ENCODE results near the gene CTAG2.

The CTAG2 gene

DNA sequence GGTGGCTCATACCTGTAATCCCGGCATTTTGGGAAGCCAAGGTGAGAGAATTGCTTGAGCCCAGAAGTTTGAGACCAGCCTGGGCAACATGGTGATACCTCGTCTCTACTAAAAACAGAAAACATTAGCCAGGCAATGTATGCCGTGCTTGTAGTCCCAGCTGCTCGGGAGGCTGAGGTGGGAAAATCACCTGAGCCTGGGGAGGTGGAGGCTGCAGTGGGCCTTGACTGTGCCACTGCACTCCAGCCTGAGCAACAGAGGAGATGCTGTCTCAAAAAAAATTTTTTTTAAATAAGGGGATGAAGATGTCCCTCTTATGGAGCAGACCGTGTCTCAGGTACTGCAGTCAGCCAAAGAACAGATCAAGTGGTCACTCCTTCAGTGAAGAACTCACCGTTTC, 47.8 kb downstream of the CTAG2 start:
- H4K91ac ChIP-seq (ENCODE audit: low read length) = no peak overlapping the region
- H3K4me3 ChIP-seq (ENCODE audit: insufficient read depth in 1 of 2, low read depth in 1 of 2, low read length in 2 of 2) = no peak overlapping the region
- 97% methylated on average over 5 of the region's 6 CpGs for WGBS
- no peak overlapping the region for H3K23ac ChIP-seq (ENCODE audit: low read length in 2 of 2)
- no peak overlapping the region for H4K8ac ChIP-seq (ENCODE audit: low read length)
- no peak overlapping the region for H3K14ac ChIP-seq (ENCODE audit: low read length in 2 of 2)
- no peak overlapping the region for H3K4me2 ChIP-seq (ENCODE audit: low read length, poor library complexity, severe bottlenecking)
- H3K36me3 ChIP-seq (ENCODE audit: control insufficient read depth in 1 of 2, insufficient read depth in 2 of 2, low read depth in 1 of 2, low read length in 2 of 2) = no peaks in the 10 kb centered on the region
- H2BK15ac ChIP-seq (ENCODE audit: low read depth, poor library complexity, severe bottlenecking) = no peak overlapping the region
- peaks cover 14% of the 10 kb centered on the region for H3K4me1 ChIP-seq (ENCODE audit: control insufficient read depth, insufficient read depth, low read depth, low read length)
- H3K9ac ChIP-seq (ENCODE audit: low read length) = no peak overlapping the region
- H2AK5ac ChIP-seq (ENCODE audit: low read length, severe bottlenecking) = no peak overlapping the region
- no peak overlapping the region for H2BK12ac ChIP-seq (ENCODE audit: low read length in 2 of 2)
- no peak overlapping the region for H3K4ac ChIP-seq (ENCODE audit: low read depth in 1 of 2, low read length in 2 of 2)
- no peak overlapping the region for H2AFZ ChIP-seq (ENCODE audit: low read depth, low read length)
- H2BK120ac ChIP-seq (ENCODE audit: low read depth, low read length) = no peak overlapping the region
- DNase-seq = no peak
- peaks cover 0 to 27% of the 10 kb centered on the region in 2 experiments for H3K27me3 ChIP-seq (ENCODE audit: control insufficient read depth in 1 of 2, insufficient read depth in 1 of 2, low read length in 2 of 2)
- H3K18ac ChIP-seq (ENCODE audit: low read depth in 1 of 2, low read length in 2 of 2) = no peak overlapping the region
- no peak overlapping the region for H3K27ac ChIP-seq (ENCODE audit: low read length, poor library complexity, severe bottlenecking)
- H3K79me1 ChIP-seq (replicated peaks; ENCODE audit: low read length, poor library complexity, severe bottlenecking) = no peaks in the 10 kb centered on the region
- peaks cover 6% of the 10 kb centered on the region for H3K9me3 ChIP-seq (ENCODE audit: control insufficient read depth, low read length)
- no peak overlapping the region for H2BK5ac ChIP-seq (ENCODE audit: low read depth, low read length, poor library complexity, severe bottlenecking)

DNA sequence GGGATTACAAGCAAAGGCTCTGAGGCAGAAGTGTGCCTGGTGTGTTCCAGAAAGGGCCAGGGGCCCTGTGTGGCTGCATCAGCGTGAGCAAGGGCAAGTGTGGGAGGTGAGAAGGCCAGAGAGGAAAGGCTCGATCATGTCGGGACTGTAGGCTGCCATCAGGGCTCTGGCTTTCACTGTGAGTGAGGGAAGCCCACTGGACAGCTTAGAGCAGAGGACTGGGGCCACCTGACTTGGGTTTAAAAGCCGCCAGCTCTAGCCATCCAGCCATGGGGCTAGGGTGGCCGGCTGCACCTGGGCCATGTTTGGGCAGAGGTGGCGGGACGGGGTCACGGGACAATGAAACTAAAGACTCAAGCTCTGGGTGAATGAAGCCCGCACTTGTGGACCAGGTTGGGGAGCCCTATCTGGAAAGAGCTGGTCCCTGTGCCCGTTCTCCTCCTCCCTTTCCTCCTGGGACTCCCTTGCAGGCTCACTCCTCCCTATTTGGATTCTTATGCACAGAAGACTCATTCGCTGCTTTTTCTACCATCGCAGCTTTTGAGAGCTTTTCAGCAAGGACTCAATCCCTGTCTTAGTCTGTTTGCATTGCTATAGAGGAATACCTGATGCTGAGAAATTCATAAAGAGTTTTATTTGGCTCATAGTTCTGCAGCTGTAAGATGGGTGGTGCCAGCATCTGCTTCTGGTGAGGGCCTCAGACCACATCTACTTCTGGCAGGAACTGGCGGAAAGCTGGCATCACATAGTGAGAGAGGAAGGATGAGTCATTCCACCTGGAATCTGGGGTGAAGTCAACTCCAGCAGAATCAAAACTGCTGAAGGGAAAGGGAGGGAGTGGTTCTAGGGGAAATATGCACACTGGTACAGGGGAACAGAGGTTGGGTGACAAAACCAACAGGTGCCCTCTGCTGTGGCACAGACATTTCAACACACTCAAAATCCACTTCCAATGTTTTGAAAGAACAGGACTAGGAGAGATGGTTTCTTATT, 49.6 kb downstream of the CTAG2 start:
- Histone ChIP-seq H3K27me3 (ENCODE audit: control insufficient read depth in 1 of 2, insufficient read depth in 1 of 2, low read length in 2 of 2) (peaks cover 0 to 35% of the 10 kb centered on the region in 2 experiments), H3K4me3 (ENCODE audit: insufficient read depth in 1 of 2, low read depth in 1 of 2, low read length in 2 of 2) (no peak overlapping the region), H2BK5ac (ENCODE audit: low read depth, low read length, poor library complexity, severe bottlenecking) (no peak overlapping the region), H2BK120ac (ENCODE audit: low read depth, low read length) (no peak overlapping the region), H3K4me1 (ENCODE audit: control insufficient read depth, insufficient read depth, low read depth, low read length) (peaks cover 20% of the 10 kb centered on the region), H3K9ac (ENCODE audit: low read length) (no peak overlapping the region), H3K4ac (ENCODE audit: low read depth in 1 of 2, low read length in 2 of 2) (no peak overlapping the region), H3K14ac (ENCODE audit: low read length in 2 of 2) (no peak overlapping the region), H3K36me3 (ENCODE audit: control insufficient read depth in 1 of 2, insufficient read depth in 2 of 2, low read depth in 1 of 2, low read length in 2 of 2) (no peaks in the 10 kb centered on the region), H3K27ac (ENCODE audit: low read length, poor library complexity, severe bottlenecking) (peak overlapping the region; percentile 45), H4K91ac (ENCODE audit: low read length) (no peak overlapping the region), H2AK5ac (ENCODE audit: low read length, severe bottlenecking) (peak overlapping the region; percentile 96), H3K4me2 (ENCODE audit: low read length, poor library complexity, severe bottlenecking) (no peak overlapping the region), H3K9me3 (ENCODE audit: control insufficient read depth, low read length) (peaks cover 6% of the 10 kb centered on the region), H2BK12ac (ENCODE audit: low read length in 2 of 2) (no peak overlapping the region), H3K18ac (ENCODE audit: low read depth in 1 of 2, low read length in 2 of 2) (peak overlapping the region in 1 of 2 experiments; percentile 9), H3K79me1 (replicated peaks; ENCODE audit: low read length, poor library complexity, severe bottlenecking) (no peaks in the 10 kb centered on the region), H2AFZ (ENCODE audit: low read depth, low read length) (no peak overlapping the region), H2BK15ac (ENCODE audit: low read depth, poor library complexity, severe bottlenecking) (no peak overlapping the region), H3K23ac (ENCODE audit: low read length in 2 of 2) (no peak overlapping the region), H4K8ac (ENCODE audit: low read length) (no peak overlapping the region)
- 80% methylated on average over 12 of the region's 13 CpGs for WGBS
- DNase-seq = peak; percentile 45

DNA sequence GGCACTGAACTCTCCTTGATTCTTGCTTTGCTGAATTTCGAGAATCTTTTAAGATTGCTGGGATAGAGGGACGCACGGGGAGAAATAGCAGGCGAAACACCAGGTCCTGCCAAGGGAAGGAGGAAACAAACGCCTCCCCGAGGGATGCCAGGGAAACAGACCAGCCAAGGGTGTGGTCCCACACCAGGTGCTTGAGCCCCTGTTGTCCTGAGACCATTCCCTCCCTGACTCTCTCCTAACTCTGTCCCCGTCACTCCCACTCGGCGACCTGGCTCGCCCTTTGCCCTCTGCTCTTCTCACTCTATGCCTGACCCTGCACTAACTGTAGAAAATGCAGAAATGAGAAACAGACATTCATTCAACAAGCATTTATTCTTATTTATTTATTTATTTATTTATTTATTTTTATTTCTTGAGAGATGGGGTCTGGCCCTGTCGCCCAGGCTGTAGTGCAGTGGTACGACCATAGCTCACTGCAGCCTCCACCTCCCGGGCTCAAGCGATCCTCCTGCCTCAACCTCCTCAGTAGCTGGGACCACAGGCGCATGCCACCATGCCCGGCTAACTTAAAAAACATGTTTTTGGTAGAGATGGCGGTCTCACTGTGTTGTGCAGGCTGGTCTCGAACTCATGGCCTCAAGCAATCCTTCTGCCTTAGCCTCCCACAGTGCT, 50.5 kb downstream of the CTAG2 start:
- WGBS = 95% methylated on average over 15 of the region's 18 CpGs
- peaks cover 0 to 35% of the 10 kb centered on the region in 2 experiments for H3K27me3 ChIP-seq (ENCODE audit: control insufficient read depth in 1 of 2, insufficient read depth in 1 of 2, low read length in 2 of 2)
- no peak overlapping the region for H3K14ac ChIP-seq (ENCODE audit: low read length in 2 of 2)

DNA sequence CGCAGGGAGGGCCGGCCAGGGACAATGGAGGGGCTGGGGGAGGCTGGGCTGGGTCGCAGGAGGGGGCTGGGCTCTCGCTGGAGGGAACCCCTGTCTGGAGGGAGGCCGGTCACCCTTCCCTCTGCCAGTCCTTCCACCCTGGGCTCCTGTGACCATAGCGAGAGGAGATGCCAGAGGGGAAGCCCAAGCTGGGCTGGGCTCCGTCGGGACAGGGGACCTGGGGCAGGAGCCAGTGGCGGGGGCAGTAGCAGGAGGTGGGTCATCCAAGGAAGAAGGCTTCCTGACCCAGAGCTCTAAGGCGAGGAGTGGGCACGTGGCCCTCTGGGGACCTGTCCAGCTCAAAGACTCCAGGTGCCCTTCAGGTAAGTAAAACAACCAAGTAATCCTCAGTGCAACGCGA, 51.2 kb downstream of the CTAG2 start:
- no peak overlapping the region for H3K4me2 ChIP-seq (ENCODE audit: low read length, poor library complexity, severe bottlenecking)
- no peak overlapping the region for H2BK12ac ChIP-seq (ENCODE audit: low read length in 2 of 2)
- no peak for DNase-seq
- no peak overlapping the region for H3K14ac ChIP-seq (ENCODE audit: low read length in 2 of 2)
- no peak overlapping the region for H3K9ac ChIP-seq (ENCODE audit: low read length)
- no peak overlapping the region for H4K8ac ChIP-seq (ENCODE audit: low read length)
- H2AK5ac ChIP-seq (ENCODE audit: low read length, severe bottlenecking) = no peak overlapping the region
- H2BK5ac ChIP-seq (ENCODE audit: low read depth, low read length, poor library complexity, severe bottlenecking) = no peak overlapping the region
- H3K9me3 ChIP-seq (ENCODE audit: control insufficient read depth, low read length) = peaks cover 3% of the 10 kb centered on the region
- no peaks in the 10 kb centered on the region for H3K36me3 ChIP-seq (ENCODE audit: control insufficient read depth in 1 of 2, insufficient read depth in 2 of 2, low read depth in 1 of 2, low read length in 2 of 2)
- no peak overlapping the region for H2BK120ac ChIP-seq (ENCODE audit: low read depth, low read length)
- no peak overlapping the region for H3K18ac ChIP-seq (ENCODE audit: low read depth in 1 of 2, low read length in 2 of 2)
- WGBS = 87% methylated on average over 9 of the region's 13 CpGs
- no peak overlapping the region for H4K91ac ChIP-seq (ENCODE audit: low read length)
- H3K4me3 ChIP-seq (ENCODE audit: insufficient read depth in 1 of 2, low read depth in 1 of 2, low read length in 2 of 2) = no peak overlapping the region
- H3K23ac ChIP-seq (ENCODE audit: low read length in 2 of 2) = no peak overlapping the region
- no peak overlapping the region for H2BK15ac ChIP-seq (ENCODE audit: low read depth, poor library complexity, severe bottlenecking)
- no peak overlapping the region for H3K4ac ChIP-seq (ENCODE audit: low read depth in 1 of 2, low read length in 2 of 2)
- peaks cover 0 to 30% of the 10 kb centered on the region in 2 experiments for H3K27me3 ChIP-seq (ENCODE audit: control insufficient read depth in 1 of 2, insufficient read depth in 1 of 2, low read length in 2 of 2)
- H3K27ac ChIP-seq (ENCODE audit: low read length, poor library complexity, severe bottlenecking) = no peak overlapping the region
- no peak overlapping the region for H2AFZ ChIP-seq (ENCODE audit: low read depth, low read length)
- peaks cover 20% of the 10 kb centered on the region for H3K4me1 ChIP-seq (ENCODE audit: control insufficient read depth, insufficient read depth, low read depth, low read length)
- H3K79me1 ChIP-seq (replicated peaks; ENCODE audit: low read length, poor library complexity, severe bottlenecking) = no peaks in the 10 kb centered on the region

More for the DNA sequence above, 50.5 kb downstream of the CTAG2 start:
- Histone ChIP-seq H3K79me1 (replicated peaks; ENCODE audit: low read length, poor library complexity, severe bottlenecking) (no peaks in the 10 kb centered on the region), H2AK5ac (ENCODE audit: low read length, severe bottlenecking) (peak overlapping the region; percentile 96), H2BK5ac (ENCODE audit: low read depth, low read length, poor library complexity, severe bottlenecking) (no peak overlapping the region), H3K9ac (ENCODE audit: low read length) (no peak overlapping the region), H2BK12ac (ENCODE audit: low read length in 2 of 2) (no peak overlapping the region), H4K91ac (ENCODE audit: low read length) (no peak overlapping the region), H2AFZ (ENCODE audit: low read depth, low read length) (no peak overlapping the region), H3K4me3 (ENCODE audit: insufficient read depth in 1 of 2, low read depth in 1 of 2, low read length in 2 of 2) (no peak overlapping the region), H2BK120ac (ENCODE audit: low read depth, low read length) (no peak overlapping the region), H3K27ac (ENCODE audit: low read length, poor library complexity, severe bottlenecking) (no peak overlapping the region), H3K18ac (ENCODE audit: low read depth in 1 of 2, low read length in 2 of 2) (no peak overlapping the region), H4K8ac (ENCODE audit: low read length) (no peak overlapping the region), H3K4ac (ENCODE audit: low read depth in 1 of 2, low read length in 2 of 2) (no peak overlapping the region), H3K9me3 (ENCODE audit: control insufficient read depth, low read length) (peaks cover 6% of the 10 kb centered on the region), H3K36me3 (ENCODE audit: control insufficient read depth in 1 of 2, insufficient read depth in 2 of 2, low read depth in 1 of 2, low read length in 2 of 2) (no peaks in the 10 kb centered on the region), H3K23ac (ENCODE audit: low read length in 2 of 2) (no peak overlapping the region), H2BK15ac (ENCODE audit: low read depth, poor library complexity, severe bottlenecking) (no peak overlapping the region), H3K4me2 (ENCODE audit: low read length, poor library complexity, severe bottlenecking) (no peak overlapping the region), H3K4me1 (ENCODE audit: control insufficient read depth, insufficient read depth, low read depth, low read length) (peaks cover 20% of the 10 kb centered on the region)
- DNase-seq = no peak

Data from mesenchymal stem cell (in vitro differentiated cells and primary cell).